HEK293 (cell line): ENCODE data around the gene CDK10.

Experiments
- CTCF ChIA-PET: fragments of 350-600 bp; formaldehyde crosslinking; extraction: SDS; loops from one replicate; lab custom pipeline; 2021; ENCODE audit warnings: antibody characterized with exemption; lab: Yijun Ruan, JAX
- POLR2A ChIA-PET: fragments of 300-600 bp; formaldehyde crosslinking; extraction: SDS; loops from one replicate; lab custom pipeline; 2020; ENCODE audit warnings: antibody characterized with exemption, inconsistent platforms; lab: Yijun Ruan, JAX
- H3K27ac ChIP-seq: fragments of 200-500 bp; sonication (Bioruptor generic); 2 replicates; pipeline ENCODE4 v1.5.1; 2014; ENCODE audit warnings: low read depth, low read length, control low read depth, inconsistent platforms; ENCODE audit errors: extremely low read depth
- H3K36me3 ChIP-seq, 2 experiments: fragments of 200-500 bp in 1 of 2; sonication (Bioruptor generic) in 1 of 2; 1 replicate in 1 of 2; 2 replicates in 1 of 2; pipeline ENCODE4 v1.5.1; 2014 to 2017; ENCODE audit warnings: inconsistent platforms in 2 of 2, low read length in 2 of 2; ENCODE audit not compliant: control insufficient read depth in 2 of 2, insufficient read depth in 1 of 2
- H3K4me1 ChIP-seq: fragments of 200-500 bp; sonication (Bioruptor generic); 2 replicates; pipeline ENCODE4 v1.5.1; 2014; ENCODE audit warnings: mild to moderate bottlenecking, low read length, inconsistent platforms; ENCODE audit not compliant: control insufficient read depth, insufficient read depth
- H3K4me3 ChIP-seq: 2 replicates; pipeline ENCODE4 v1.5.1; 2011; ENCODE audit warnings: low read depth, mild to moderate bottlenecking, control low read depth, low read length, moderate library complexity
- H3K9me3 ChIP-seq: fragments of 200-500 bp; sonication (Bioruptor generic); 2 replicates; pipeline ENCODE4 v1.5.1; 2014; ENCODE audit warnings: low read depth, low read length, inconsistent platforms; ENCODE audit not compliant: control insufficient read depth, insufficient read depth
- GLIS2 ChIP-seq: fragments of 450-650 bp; formaldehyde crosslinking; IDR thresholded peaks from 2 replicates; pipeline ENCODE4 v1.5.1; 2016; ENCODE audit warnings: missing biosample characterization, missing genetic modification characterization
- HIC1 ChIP-seq: fragments of 450-650 bp; formaldehyde crosslinking; IDR thresholded peaks from 2 replicates; pipeline ENCODE4 v1.5.1; 2016; ENCODE audit warnings: missing biosample characterization, missing genetic modification characterization
- HOXC10 ChIP-seq: sonication (generic); formaldehyde crosslinking; IDR thresholded peaks from 2 replicates; pipeline ENCODE4 v1.8.1; 2023; ENCODE audit warnings: mild to moderate bottlenecking, missing genetic modification reagents
- INSM2 ChIP-seq: fragments of 450-650 bp; formaldehyde crosslinking; IDR thresholded peaks from 2 replicates; pipeline ENCODE4 v1.5.1; 2016; ENCODE audit warnings: missing biosample characterization, missing genetic modification characterization
- KLF16 ChIP-seq: fragments of 450-650 bp; formaldehyde crosslinking; IDR thresholded peaks from 2 replicates; pipeline ENCODE4 v1.5.1; 2017; ENCODE audit warnings: missing biosample characterization, missing genetic modification characterization
- KLF8 ChIP-seq: fragments of 450-650 bp; formaldehyde crosslinking; IDR thresholded peaks from 2 replicates; pipeline ENCODE4 v1.5.1; 2016; ENCODE audit warnings: missing biosample characterization, missing genetic modification characterization
- KLF9 ChIP-seq: fragments of 450-650 bp; formaldehyde crosslinking; IDR thresholded peaks from 2 replicates; pipeline ENCODE4 v1.5.1; 2016; ENCODE audit warnings: missing biosample characterization, missing genetic modification characterization, low read depth
- SALL2 ChIP-seq: fragments of 450-650 bp; formaldehyde crosslinking; IDR thresholded peaks from 2 replicates; pipeline ENCODE4 v1.5.0; 2017; ENCODE audit warnings: missing biosample characterization, mild to moderate bottlenecking, missing genetic modification characterization, borderline replicate concordance
- SP2 ChIP-seq: fragments of 450-650 bp; formaldehyde crosslinking; IDR thresholded peaks from 2 replicates; pipeline ENCODE4 v1.5.1; 2016; ENCODE audit warnings: missing biosample characterization, missing genetic modification characterization
- TRIM28 ChIP-seq: IDR thresholded peaks from 2 replicates; pipeline ENCODE4 v1.6.1; 2011; ENCODE audit warnings: low read length, control low read depth, borderline replicate concordance
- ZBTB21 ChIP-seq: fragments of 450-650 bp; formaldehyde crosslinking; IDR thresholded peaks from 2 replicates; pipeline ENCODE4 v1.5.1; 2017; ENCODE audit warnings: missing biosample characterization, missing genetic modification characterization
- ZFP3 ChIP-seq: fragments of 450-650 bp; formaldehyde crosslinking; IDR thresholded peaks from 2 replicates; pipeline ENCODE4 v1.5.1; 2016; ENCODE audit warnings: low read depth, missing biosample characterization, missing genetic modification characterization
- ZNF175 ChIP-seq: fragments of 450-650 bp; formaldehyde crosslinking; IDR thresholded peaks from 2 replicates; pipeline ENCODE4 v1.5.1; 2016; ENCODE audit warnings: missing biosample characterization, missing genetic modification characterization
- ZNF202 ChIP-seq: fragments of 450-650 bp; formaldehyde crosslinking; IDR thresholded peaks from 2 replicates; pipeline ENCODE4 v1.5.1; 2016; ENCODE audit warnings: missing biosample characterization, missing genetic modification characterization, borderline replicate concordance
- ZNF311 ChIP-seq: fragments of 450-650 bp; formaldehyde crosslinking; IDR thresholded peaks from 2 replicates; pipeline ENCODE4 v1.5.1; 2017; ENCODE audit warnings: missing biosample characterization, missing genetic modification characterization, borderline replicate concordance
- ZNF510 ChIP-seq: fragments of 450-650 bp; formaldehyde crosslinking; IDR thresholded peaks from 2 replicates; pipeline ENCODE4 v1.5.1; 2018; ENCODE audit warnings: mild to moderate bottlenecking, missing genetic modification characterization, missing biosample characterization; ENCODE audit not compliant: insufficient replicate concordance
- ZNF518A ChIP-seq: fragments of 450-650 bp; formaldehyde crosslinking; conservative IDR thresholded peaks from 2 replicates; pipeline ENCODE4 v1.5.1; 2016; ENCODE audit warnings: low read depth, missing biosample characterization, missing genetic modification characterization
- ZNF623 ChIP-seq: fragments of 450-650 bp; formaldehyde crosslinking; IDR thresholded peaks from 2 replicates; pipeline ENCODE4 v1.5.1; 2016; ENCODE audit warnings: missing biosample characterization, missing genetic modification characterization
- ZNF768 ChIP-seq: fragments of 450-650 bp; formaldehyde crosslinking; IDR thresholded peaks from 2 replicates; pipeline ENCODE4 v1.5.1; 2018; ENCODE audit warnings: missing biosample characterization, mild to moderate bottlenecking, missing genetic modification characterization
- TF ChIP-seq, protein P1 (sequence below): fragments of 450-650 bp; formaldehyde crosslinking; IDR thresholded peaks from 2 replicates; pipeline ENCODE4 v1.5.1; 2016; ENCODE audit warnings: missing biosample characterization, missing genetic modification characterization, low read depth

The CDK10 gene

DNA sequence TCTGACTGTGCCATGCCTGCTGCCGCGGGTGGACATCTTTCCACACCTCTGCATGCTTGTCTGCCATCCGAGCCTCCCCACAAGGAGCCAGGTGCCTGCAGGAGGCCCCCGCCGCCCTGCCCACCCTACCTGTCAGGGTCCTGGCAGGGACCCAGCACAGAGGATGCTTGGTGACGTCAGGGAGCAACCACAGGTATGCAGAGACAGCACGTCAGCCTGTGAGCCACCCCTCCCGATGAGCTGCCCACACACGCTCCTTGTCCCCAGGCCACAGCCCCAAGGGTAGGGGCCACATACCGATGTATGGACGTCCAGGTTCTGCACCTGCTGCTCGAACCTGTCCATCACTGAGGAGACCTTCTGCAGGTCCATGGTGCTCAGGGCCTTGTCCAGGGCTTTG, 39.6 kb upstream of the CDK10 start:
- TF ChIP-seq INSM2 (tag by site-specific recombination) = no peak
- TF ChIP-seq ZNF202 (tag by site-specific recombination) = no peak
- TF ChIP-seq KLF9 (tag by site-specific recombination) = no peak
- no peak for TF ChIP-seq ZBTB21 (tag by site-specific recombination)
- TF ChIP-seq ZNF768 (tag by site-specific recombination) = no peak
- no peak for TF ChIP-seq ZNF518A (tag by site-specific recombination)
- no peak for TF ChIP-seq KLF8 (tag by site-specific recombination)
- no peak for TF ChIP-seq KLF16
- no peak for TF ChIP-seq ZNF175 (tag by site-specific recombination)
- TF ChIP-seq HIC1 (tag by site-specific recombination) = no peak
- TF ChIP-seq ZNF311 (tag by site-specific recombination) = no peak
- TF ChIP-seq TRIM28 = no peak
- no peak for TF ChIP-seq HOXC10 (CRISPR knock-in tag)
- TF ChIP-seq ZFP3 (tag by site-specific recombination) = no peak
- no peak for TF ChIP-seq SALL2 (tag by site-specific recombination)
- no peak for TF ChIP-seq SP2
- TF ChIP-seq, protein P1, sequence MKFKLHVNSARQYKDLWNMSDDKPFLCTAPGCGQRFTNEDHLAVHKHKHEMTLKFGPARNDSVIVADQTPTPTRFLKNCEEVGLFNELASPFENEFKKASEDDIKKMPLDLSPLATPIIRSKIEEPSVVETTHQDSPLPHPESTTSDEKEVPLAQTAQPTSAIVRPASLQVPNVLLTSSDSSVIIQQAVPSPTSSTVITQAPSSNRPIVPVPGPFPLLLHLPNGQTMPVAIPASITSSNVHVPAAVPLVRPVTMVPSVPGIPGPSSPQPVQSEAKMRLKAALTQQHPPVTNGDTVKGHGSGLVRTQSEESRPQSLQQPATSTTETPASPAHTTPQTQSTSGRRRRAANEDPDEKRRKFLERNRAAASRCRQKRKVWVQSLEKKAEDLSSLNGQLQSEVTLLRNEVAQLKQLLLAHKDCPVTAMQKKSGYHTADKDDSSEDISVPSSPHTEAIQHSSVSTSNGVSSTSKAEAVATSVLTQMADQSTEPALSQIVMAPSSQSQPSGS = no peak
- no peak for TF ChIP-seq ZNF623 (tag by site-specific recombination)
- no peak for TF ChIP-seq ZNF510 (tag by site-specific recombination)
- no peak for TF ChIP-seq GLIS2 (tag by site-specific recombination)
- H3K36me3 ChIP-seq = peaks cover 0 to 53% of the 10 kb centered on the region in 2 experiments; a peak in 2 of 3 replicates
- ChIA-PET CTCF (no interaction called here), POLR2A (interaction anchor here (1.0 to 1.4 kb wide), 2 partner anchors 10 to 81 kb away, joined by 4 read pairs; partner anchors contain the start of genes CHMP1A and SPATA33)
- no peaks in the 10 kb centered on the region for H3K9me3 ChIP-seq
- H3K27ac ChIP-seq = no peak overlapping the region
- no peaks in the 10 kb centered on the region for H3K4me1 ChIP-seq
- H3K4me3 ChIP-seq = no peak overlapping the region
